PFSK-1 (cell line): Measurements from ENCODE around the gene ITGB3BP.

Experiments
- FOXP2 ChIP-seq: optimal IDR thresholded peaks from 2 replicates; pipeline ENCODE3; 2011; ENCODE audit warnings: borderline replicate concordance, control low read depth, inconsistent platforms; ENCODE audit not compliant: insufficient read depth; ENCODE audit errors: extremely low read length, extremely low read depth
- POLR2AphosphoS5 ChIP-seq: IDR thresholded peaks from 2 replicates; pipeline ENCODE4 v1.6.1; 2012; ENCODE audit warnings: low read depth, mild to moderate bottlenecking, control low read depth, low read length, moderate library complexity
- REST ChIP-seq, 2 experiments: IDR thresholded peaks; 2 replicates each; pipeline versions ENCODE4 v1.6.1 to v1.8.0; 2011 to 2012; ENCODE audit warnings: low read depth in 2 of 2, low read length in 2 of 2, control low read depth in 1 of 2, inconsistent platforms in 1 of 2, mild to moderate bottlenecking in 1 of 2, moderate library complexity in 1 of 2; ENCODE audit not compliant: insufficient read depth in 1 of 2
- SIN3A ChIP-seq: IDR thresholded peaks from 2 replicates; pipeline ENCODE4 v1.6.1; 2012; ENCODE audit warnings: mild to moderate bottlenecking, low read length, moderate library complexity, borderline replicate concordance; ENCODE audit not compliant: insufficient read depth
- TAF1 ChIP-seq: IDR thresholded peaks from 2 replicates; pipeline ENCODE4 v1.6.1; 2012; ENCODE audit warnings: low read length, control low read depth, borderline replicate concordance; ENCODE audit not compliant: insufficient read depth

ITGB3BP gene

GRCh38 chr1:63512584-63512983, 10.4 kb downstream of the ITGB3BP start:
- no peak for TF ChIP-seq REST (IDR thresholded peaks at IDR 0.05; ENCODE audit: insufficient read depth in 1 of 2, low read depth in 2 of 2, low read length in 2 of 2)

GRCh38 chr1:63509718-63510117, 13.3 kb downstream of the ITGB3BP start:
- TF ChIP-seq POLR2AphosphoS5 (no peak), FOXP2 (no peak), SIN3A (no peak), REST (IDR thresholded peaks at IDR 0.05; ENCODE audit: insufficient read depth in 1 of 2, low read depth in 2 of 2, low read length in 2 of 2) (no peak), TAF1 (no peak)

- TF ChIP-seq FOXP2 (no peak), POLR2AphosphoS5 (no peak)
These were observed 16.2 kb downstream of the ITGB3BP start for GRCh38 chr1:63506782-63507181.

GRCh38 chr1:63501256-63501655, 21.8 kb downstream of the ITGB3BP start:
- no peak for TF ChIP-seq FOXP2
- TF ChIP-seq REST (IDR thresholded peaks at IDR 0.05; ENCODE audit: insufficient read depth in 1 of 2, low read depth in 2 of 2, low read length in 2 of 2) = no peak
- no peak for TF ChIP-seq SIN3A

GRCh38 chr1:63498106-63498505, 24.9 kb downstream of the ITGB3BP start:
- TF ChIP-seq SIN3A = no peak
- TF ChIP-seq REST (IDR thresholded peaks at IDR 0.05; ENCODE audit: insufficient read depth in 1 of 2, low read depth in 2 of 2, low read length in 2 of 2) = no peak
- TF ChIP-seq POLR2AphosphoS5 = no peak
- no peak for TF ChIP-seq TAF1
- no peak for TF ChIP-seq FOXP2

- TF ChIP-seq FOXP2 (no peak), REST (IDR thresholded peaks at IDR 0.05; ENCODE audit: insufficient read depth in 1 of 2, low read depth in 2 of 2, low read length in 2 of 2) (no peak), SIN3A (no peak), POLR2AphosphoS5 (no peak), TAF1 (no peak)
These were observed 25.4 kb downstream of the ITGB3BP start for GRCh38 chr1:63497577-63497976.
